Parathyroid adenoma (tissue), 2 donors: ENCODE results near the gene ST6GALNAC3.
"Not testable (repeated sequence)": the region's sequence is repeated elsewhere in the genome, so short reads cannot be mapped to it uniquely, and the experiment has no call there.

ENCODE experiments used
- H2AFZ ChIP-seq: fragments of 300-600 bp; sonication (generic); one replicate; pipeline ENCODE4 v1.7.0; 2017; ENCODE audit warnings: antibody characterized with exemption, mild to moderate bottlenecking
- H3K27ac ChIP-seq: fragments of 300-600 bp; sonication (generic); one replicate; pipeline ENCODE4 v1.7.0; 2017
- H3K27me3 ChIP-seq: fragments of 300-600 bp; sonication (generic); one replicate; pipeline ENCODE4 v1.7.0; 2017; ENCODE audit warnings: low read length; ENCODE audit not compliant: control insufficient read depth, insufficient read depth
- H3K36me3 ChIP-seq: fragments of 300-600 bp; sonication (generic); one replicate; pipeline ENCODE4 v1.7.0; 2017; ENCODE audit warnings: low read length; ENCODE audit not compliant: control insufficient read depth, insufficient read depth
- H3K4me1 ChIP-seq: fragments of 300-600 bp; sonication (generic); one replicate; pipeline ENCODE4 v1.7.0; 2017; ENCODE audit warnings: control low read depth
- H3K4me2 ChIP-seq: fragments of 300-600 bp; sonication (generic); one replicate; pipeline ENCODE4 v1.7.0; 2017; ENCODE audit warnings: low read length
- H3K4me3 ChIP-seq: fragments of 300-600 bp; sonication (generic); one replicate; pipeline ENCODE4 v1.7.0; 2017; ENCODE audit warnings: low read depth, low read length
- H3K79me2 ChIP-seq: fragments of 300-600 bp; sonication (generic); one replicate; pipeline ENCODE4 v1.7.0; 2017; ENCODE audit warnings: control low read depth
- H3K9ac ChIP-seq: fragments of 300-600 bp; sonication (generic); one replicate; pipeline ENCODE4 v1.7.0; 2017; ENCODE audit warnings: mild to moderate bottlenecking
- H3K9me3 ChIP-seq: fragments of 300-600 bp; sonication (generic); one replicate; pipeline ENCODE4 v1.7.0; 2017; ENCODE audit warnings: low read length; ENCODE audit not compliant: control insufficient read depth
- CTCF ChIP-seq: fragments of 300-600 bp; sonication (generic); IDR thresholded peaks from one replicate; pipeline ENCODE4 v1.7.0; 2017; ENCODE audit warnings: antibody characterized with exemption, mild to moderate bottlenecking
- donor health status: primary hyperparathyroidism.

ST6GALNAC3 gene

GRCh38 chr1:76106251-76106650, 31.7 kb downstream of the ST6GALNAC3 start:
- H3K36me3 ChIP-seq, result no peaks in the 10 kb centered on the region
- H3K9me3 ChIP-seq, result no peaks in the 10 kb centered on the region
- no peak overlapping the region for H3K9ac ChIP-seq
- no peaks in the 10 kb centered on the region for H3K4me1 ChIP-seq
- no peaks in the 10 kb centered on the region for H3K27me3 ChIP-seq
- no peak overlapping the region for H3K4me3 ChIP-seq
- no peak overlapping the region for H3K4me2 ChIP-seq
- TF ChIP-seq CTCF, result no peak
- H3K27ac ChIP-seq, result no peak overlapping the region
- no peaks in the 10 kb centered on the region for H3K79me2 ChIP-seq
- H2AFZ ChIP-seq, result no peak overlapping the region

GRCh38 chr1:76106719-76107235, 32.2 kb downstream of the ST6GALNAC3 start:
- Histone ChIP-seq H3K27me3 (no peaks in the 10 kb centered on the region), H3K9me3 (no peaks in the 10 kb centered on the region), H3K4me2 (no peak overlapping the region), H3K27ac (no peak overlapping the region), H2AFZ (no peak overlapping the region), H3K9ac (no peak overlapping the region), H3K36me3 (no peaks in the 10 kb centered on the region), H3K79me2 (no peaks in the 10 kb centered on the region), H3K4me3 (no peak overlapping the region), H3K4me1 (no peaks in the 10 kb centered on the region)
- no peak for TF ChIP-seq CTCF

GRCh38 chr1:76109404-76109803, 34.9 kb downstream of the ST6GALNAC3 start:
- Histone ChIP-seq H3K36me3 (no peaks in the 10 kb centered on the region), H2AFZ (no peak overlapping the region), H3K79me2 (no peaks in the 10 kb centered on the region), H3K4me1 (no peaks in the 10 kb centered on the region), H3K9me3 (no peaks in the 10 kb centered on the region), H3K27me3 (no peaks in the 10 kb centered on the region), H3K4me3 (no peak overlapping the region), H3K27ac (no peak overlapping the region), H3K4me2 (no peak overlapping the region), H3K9ac (no peak overlapping the region)
- no peak for TF ChIP-seq CTCF

- Histone ChIP-seq H3K9ac (no peak overlapping the region), H3K4me2 (no peak overlapping the region), H3K4me1 (no peaks in the 10 kb centered on the region), H3K36me3 (no peaks in the 10 kb centered on the region), H3K4me3 (no peak overlapping the region), H3K79me2 (no peaks in the 10 kb centered on the region), H3K27me3 (no peaks in the 10 kb centered on the region), H2AFZ (no peak overlapping the region), H3K27ac (no peak overlapping the region), H3K9me3 (no peaks in the 10 kb centered on the region)
- TF ChIP-seq CTCF, result no peak
Measured at GRCh38 chr1:76109901-76110560, 35.5 kb downstream of the ST6GALNAC3 start.

GRCh38 chr1:76110666-76111065, 36.1 kb downstream of the ST6GALNAC3 start:
- no peak overlapping the region for H3K4me3 ChIP-seq
- no peaks in the 10 kb centered on the region for H3K36me3 ChIP-seq
- H3K9me3 ChIP-seq, result no peaks in the 10 kb centered on the region
- no peak for TF ChIP-seq CTCF
- H3K27ac ChIP-seq, result no peak overlapping the region
- H3K4me1 ChIP-seq, result no peaks in the 10 kb centered on the region
- H3K79me2 ChIP-seq, result no peaks in the 10 kb centered on the region
- no peak overlapping the region for H2AFZ ChIP-seq
- no peak overlapping the region for H3K9ac ChIP-seq
- no peaks in the 10 kb centered on the region for H3K27me3 ChIP-seq
- no peak overlapping the region for H3K4me2 ChIP-seq

GRCh38 chr1:76112321-76112720, 37.8 kb downstream of the ST6GALNAC3 start:
- not testable (repeated sequence) for H3K27ac ChIP-seq, H2AFZ ChIP-seq, H3K4me2 ChIP-seq, H3K9ac ChIP-seq, H3K9me3 ChIP-seq, H3K36me3 ChIP-seq, H3K4me1 ChIP-seq, H3K27me3 ChIP-seq, H3K79me2 ChIP-seq, H3K4me3 ChIP-seq
